Measurements from ENCODE around the gene SCLY.
"Not testable (repeated sequence)": the region's sequence is repeated elsewhere in the genome, so short reads cannot be mapped to it uniquely, and the experiment has no call there.

Gene SCLY

DNA sequence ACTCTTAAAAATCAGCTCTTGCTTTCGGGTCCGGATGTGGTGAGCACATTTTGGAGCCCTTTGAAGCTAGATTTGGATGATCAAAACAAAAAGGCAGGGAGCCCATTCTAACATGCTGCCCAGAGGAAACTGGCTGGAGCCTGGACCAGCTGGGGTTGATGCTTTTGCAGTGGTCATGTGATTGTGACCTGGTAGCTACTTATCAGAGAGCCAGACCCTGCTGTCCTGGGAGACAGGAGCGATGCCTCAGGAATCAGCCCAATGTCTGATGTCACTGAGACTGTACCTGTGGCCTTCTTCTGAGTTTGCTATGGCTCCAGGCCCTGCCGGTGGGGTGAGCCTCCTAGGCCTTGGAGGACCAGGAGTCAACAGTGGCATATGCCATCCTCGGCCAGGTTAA is 18.7 kb upstream of the SCLY start:
- no peak for DNase-seq

DNA sequence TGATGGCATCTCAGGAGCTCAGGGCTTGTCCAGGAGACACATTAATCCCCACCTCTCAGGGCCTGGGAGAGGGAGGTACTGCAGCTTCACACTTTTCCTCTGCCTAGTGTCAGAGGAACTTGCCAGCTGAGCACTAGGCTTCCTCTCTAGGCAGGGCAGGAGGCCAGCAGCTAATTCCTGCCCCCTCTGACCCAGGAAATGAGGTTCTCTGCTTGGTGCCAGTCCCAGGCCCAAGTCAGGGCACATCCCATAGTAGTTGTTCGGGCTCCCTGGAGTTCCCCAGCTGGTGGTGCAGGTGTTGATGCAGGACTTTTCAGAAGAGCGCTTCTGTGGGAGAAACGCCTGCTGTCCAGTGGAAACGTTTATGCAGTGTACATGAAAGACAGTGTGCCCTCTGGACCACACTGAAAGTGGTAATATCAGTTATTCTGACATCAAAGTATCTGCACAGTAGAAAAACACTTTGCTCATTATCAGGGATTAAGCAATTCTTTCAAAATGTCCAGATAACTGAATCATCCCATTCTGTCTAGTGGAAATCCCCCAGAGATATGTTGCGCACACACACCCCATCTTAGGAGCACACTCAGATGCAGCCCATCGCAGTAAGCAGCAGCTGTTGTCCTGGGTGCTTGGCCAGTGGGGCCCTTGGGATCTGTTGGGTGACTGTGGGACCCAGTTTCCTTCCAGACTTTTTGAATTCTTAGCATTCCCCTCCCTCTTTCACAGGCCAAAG is 17.8 kb upstream of the SCLY start:
- no peak for DNase-seq

DNA sequence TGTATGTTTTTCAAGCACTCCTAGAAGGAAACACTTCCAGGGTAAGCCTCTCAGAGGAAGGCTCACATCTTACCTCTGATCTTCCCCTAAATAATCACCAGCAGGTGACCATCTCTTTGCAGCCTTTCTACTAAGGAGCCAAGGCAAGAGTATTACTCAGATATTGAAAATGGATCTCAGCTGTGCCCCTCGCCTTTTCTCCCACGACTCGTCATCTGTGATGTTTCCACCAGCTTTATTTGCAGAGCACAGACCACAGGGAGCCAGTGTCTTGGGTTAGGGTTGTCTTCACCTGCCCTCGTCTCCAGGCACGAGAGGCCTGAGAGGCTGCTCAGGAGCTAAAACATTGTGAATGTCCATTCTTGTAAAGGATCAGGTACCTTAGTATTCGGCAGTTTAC is 16.9 kb upstream of the SCLY start:
- DNase-seq = no peak

DNA sequence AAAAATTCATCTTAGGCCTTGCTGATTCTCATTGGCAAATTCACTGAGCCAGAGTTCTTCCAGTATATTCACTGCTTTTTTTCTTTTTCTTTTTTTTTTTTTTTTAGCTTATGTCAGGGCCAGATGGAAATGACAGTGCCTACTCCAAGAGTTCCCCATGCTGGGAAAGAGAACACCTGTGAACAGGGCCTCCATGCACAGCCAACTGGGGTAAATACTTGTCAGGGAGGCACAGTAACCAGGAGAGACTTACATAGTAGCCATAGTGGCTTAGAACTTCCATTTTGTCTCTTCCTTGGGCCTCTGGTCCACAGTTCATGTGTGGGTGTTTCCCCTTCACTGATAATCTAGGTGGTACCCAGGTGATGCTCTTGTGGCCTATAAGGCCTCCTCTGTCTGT is 15.2 kb upstream of the SCLY start:
- no peak for DNase-seq

DNA sequence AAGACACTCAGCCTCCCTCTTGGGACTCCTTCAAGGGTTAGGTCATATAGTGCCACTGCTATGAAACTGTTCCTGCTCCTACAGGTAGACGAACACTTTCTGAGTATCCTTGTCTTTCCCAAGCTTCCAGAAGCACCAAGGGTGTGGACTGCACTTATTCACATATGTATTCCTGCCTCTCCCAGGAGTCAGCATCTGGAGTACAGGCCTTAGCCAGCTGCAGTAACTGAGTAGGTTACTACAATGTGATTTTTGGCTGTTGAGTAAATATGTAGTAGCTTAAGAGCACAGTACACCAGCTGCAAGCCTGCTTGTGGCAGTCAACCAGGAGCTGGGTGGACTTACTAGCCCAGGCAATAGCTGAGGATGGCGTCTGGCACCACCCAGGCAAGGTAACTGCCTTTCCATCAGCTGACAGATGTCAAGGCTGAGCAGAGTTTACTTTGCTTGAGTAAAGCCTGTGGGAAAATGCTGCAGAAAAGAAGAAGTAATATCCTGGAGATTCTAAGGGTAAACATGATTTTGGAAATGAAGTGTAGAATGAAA is 14.0 kb upstream of the SCLY start:
- DNase-seq = no peak

DNA sequence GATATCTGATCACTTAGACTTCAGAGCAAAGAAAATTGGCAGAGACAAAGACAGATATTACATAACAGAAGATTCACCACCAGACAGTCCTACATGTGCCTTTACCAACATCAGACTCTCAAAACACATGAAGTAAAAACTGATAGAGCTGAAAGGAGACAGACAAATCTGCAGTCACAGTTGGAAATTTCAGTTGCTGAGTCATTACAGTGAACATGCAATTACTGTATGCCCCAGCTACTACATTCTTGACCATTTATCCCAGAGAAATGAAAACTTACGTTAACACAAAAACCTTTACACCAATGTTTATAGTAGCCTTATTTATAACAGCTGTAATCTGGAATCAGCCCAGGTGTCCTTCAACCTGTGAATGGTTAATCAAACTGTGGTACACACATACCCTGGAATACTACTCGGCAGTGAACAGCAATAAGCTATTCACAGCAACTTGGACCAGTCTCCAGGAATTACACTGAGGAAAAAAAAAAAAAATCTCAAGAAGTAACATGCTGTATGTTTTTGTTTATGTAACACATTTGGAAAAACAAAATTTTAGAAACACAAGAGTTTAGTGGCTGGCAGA is 7.5 kb upstream of the SCLY start:
- peak; percentile 14 for DNase-seq

DNA sequence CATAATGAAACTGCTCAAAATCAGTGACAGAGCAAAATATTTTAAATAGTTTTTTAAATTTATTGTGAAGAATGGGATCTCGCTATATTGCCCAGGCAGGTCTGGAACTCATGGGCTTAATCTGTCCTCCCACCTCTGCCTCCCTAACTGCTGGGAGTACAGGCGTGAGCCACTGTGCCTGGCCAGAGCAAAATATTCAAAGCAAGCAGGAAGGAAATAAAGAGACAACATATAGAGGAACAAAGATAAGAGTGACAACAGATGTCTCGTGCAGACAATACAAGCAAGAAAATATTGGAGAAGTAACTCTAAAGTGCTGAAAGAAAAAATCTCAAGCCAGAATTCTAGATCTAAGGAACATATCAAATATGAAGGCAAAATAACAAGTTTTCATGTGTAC is 5.0 kb upstream of the SCLY start:
- DNase-seq = no peak

DNA sequence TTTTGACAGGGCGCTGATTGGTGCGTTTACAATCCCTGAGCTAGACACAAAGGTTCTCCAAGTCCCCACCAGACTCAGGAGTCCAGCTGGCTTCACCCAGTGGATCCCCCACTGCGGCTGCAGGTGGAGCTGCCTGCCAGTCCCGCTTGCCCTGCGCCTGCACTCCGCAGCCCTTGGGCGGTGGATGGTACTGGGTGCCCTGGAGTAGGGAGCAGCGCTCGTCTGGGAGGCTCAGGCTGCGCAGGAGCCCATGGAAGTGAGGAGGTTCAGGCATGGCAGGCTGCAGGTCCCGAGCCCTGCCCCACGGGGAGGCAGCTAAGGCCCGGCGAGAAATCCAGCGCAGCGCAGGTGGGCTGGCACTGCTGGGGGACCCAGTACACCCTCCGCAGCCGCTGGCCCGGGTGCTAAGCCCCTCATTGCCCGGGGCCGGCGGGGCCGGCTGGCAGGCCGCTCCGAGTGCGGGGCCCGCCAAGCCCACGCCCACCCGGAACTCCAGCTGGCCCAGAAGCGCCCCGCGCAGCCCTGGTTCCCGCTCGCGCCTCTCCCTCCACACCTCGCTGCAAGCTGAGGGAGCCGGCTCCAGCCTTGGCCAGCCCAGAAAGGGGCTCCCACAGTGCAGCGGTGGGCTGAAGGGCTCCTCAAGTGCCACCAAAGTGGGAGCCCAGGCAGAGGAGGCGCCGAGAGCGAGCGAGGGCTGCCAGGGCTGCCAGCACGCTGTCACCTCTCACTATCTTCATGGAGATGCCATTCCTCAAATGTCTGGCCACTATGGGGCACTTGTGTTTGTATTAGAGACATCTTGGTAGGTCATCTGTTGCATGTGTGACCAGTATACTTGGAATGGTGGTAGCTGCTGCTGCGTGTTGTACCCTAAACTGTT is 2.9 kb upstream of the SCLY start:
- DNase-seq = not testable (repeated sequence)

DNA sequence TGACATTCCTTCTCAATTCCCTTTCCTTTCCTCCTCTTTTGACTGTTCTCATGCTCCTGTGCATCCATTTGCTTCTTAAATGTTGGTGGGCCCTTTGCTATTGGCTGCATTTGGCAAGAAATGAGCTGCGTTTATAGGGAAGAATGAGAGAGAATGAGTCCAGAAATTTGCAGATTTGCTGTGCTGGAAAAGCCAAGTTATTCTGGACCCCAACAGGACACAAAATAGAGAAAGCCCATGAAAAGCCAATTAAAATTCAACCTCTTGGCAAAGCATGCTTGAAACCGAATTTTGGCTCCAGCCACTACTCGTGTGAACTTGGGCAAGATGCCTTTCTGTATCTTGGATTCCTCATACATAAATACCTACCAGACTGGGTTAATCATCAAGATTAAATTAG is 1.3 kb upstream of the SCLY start:
- no peak for DNase-seq

DNA sequence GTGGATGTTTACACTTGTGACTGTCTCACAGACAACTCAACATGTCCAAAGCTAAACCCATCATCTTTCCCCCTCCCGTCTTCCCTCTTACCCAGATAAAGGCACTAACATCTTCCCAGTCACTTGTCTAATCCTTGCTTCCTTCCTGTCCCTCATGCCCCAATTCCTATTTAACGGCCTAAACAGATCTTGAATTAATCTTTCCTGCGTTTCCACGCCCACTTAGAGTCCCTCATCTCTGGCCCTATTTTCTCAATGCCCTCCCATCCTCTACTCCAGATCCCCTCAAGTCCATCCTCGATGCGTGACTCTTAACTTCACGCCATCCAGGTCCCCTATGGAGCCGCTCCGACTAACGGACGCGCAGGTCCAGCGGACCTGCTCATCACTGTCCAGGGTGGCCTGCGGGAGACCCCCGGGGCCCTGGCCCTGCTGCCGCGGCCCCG is 682 bp upstream of the SCLY start:
- peak; percentile 28 for DNase-seq

DNA sequence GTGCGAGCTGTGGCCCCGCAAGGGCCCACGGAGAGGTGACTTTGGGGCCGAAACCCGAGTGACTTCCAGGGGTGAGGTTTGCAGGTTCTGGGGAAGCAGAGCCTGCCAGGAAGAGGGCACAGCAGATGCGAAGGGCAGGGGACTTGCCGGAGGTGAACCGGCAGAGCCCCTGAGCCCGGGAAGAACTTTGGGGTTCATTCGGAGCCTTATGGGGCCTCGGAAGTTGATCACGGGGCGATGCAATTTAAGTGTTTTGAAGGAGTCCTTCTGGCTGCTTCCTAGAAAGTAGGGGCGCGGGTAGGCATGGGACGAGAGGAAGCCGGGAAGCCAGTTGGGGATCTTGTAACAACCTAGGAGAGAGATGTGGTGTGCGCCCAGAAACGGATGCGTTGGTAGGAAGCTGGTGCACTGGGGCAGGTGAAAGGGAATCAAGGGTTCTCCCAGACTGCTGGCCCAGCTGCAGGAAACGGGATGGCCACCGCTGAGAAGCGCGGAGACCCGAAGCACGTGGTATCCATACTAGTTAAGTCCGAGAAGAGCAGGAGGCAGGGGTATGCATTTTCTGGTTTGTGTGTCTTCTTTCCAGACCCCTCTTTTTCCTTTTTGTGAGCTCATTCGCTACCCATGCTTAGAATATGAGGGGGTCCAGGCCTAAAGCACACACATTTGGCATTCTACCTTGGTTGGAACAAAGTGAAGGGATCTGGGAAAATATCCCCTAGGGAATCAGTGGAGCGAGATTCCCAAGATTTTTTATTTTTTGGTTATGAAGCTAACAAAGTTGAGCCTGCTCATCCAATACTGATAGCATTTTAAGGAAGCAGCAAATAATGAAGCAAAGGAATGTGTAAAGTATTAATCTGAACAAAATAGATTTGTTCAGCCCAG is 758 bp downstream of the SCLY start:
- DNase-seq = peak; percentile 21

DNA sequence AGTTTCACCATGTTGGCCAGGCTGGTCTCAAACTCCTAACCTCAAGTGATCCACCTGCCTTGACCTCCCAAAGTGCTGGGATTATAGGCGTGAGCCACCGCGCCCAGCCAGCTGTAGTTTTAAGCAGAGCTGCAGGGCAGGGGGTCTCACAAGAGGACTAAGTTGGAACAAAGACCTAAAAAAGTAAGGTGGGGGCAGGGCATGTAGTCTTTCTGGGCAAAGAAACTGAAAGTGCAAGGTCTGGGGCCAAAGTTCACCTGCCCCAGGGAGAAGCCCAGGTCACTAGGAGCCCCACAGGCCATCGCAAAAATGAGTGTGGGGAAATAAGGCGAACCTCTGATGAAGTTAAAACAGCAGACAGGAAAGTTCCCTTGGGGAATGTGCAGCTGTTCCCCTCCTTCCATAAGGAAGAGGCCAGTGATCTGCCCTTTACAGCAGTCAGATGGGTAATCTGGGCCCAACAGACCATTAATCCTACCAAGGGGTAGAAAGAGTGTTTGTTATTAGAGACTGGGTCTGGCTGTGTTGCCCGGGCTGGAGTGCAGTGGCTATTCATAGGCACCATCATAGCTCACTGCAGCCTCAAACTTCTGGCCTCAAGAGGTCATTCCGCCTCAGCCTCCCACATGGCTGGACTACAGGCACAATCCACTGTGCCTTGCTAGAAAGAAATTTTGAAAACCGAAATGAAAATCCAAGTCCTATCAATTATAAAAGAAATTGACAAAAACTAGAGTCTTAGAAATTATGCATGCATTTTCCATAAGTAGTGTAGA is 2.8 kb downstream of the SCLY start:
- no peak for DNase-seq

DNA sequence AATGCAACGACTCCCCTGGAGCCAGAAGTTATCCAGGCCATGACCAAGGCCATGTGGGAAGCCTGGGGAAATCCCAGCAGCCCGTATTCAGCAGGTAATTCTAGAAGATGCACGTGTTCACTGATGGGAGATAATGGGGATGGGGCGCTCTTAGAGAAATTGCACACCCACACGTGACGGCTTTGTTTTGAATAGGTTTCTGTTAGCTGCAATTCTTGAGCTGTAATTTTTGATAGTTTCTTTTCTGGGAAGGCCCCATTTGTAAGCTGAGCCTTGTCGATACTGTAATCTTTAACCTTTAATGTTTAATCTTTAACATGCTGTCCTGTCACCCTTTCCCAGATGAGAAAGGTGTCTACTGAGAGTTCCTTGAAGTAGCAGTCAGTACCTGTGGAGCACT is 3.6 kb downstream of the SCLY start:
- DNase-seq = no peak

DNA sequence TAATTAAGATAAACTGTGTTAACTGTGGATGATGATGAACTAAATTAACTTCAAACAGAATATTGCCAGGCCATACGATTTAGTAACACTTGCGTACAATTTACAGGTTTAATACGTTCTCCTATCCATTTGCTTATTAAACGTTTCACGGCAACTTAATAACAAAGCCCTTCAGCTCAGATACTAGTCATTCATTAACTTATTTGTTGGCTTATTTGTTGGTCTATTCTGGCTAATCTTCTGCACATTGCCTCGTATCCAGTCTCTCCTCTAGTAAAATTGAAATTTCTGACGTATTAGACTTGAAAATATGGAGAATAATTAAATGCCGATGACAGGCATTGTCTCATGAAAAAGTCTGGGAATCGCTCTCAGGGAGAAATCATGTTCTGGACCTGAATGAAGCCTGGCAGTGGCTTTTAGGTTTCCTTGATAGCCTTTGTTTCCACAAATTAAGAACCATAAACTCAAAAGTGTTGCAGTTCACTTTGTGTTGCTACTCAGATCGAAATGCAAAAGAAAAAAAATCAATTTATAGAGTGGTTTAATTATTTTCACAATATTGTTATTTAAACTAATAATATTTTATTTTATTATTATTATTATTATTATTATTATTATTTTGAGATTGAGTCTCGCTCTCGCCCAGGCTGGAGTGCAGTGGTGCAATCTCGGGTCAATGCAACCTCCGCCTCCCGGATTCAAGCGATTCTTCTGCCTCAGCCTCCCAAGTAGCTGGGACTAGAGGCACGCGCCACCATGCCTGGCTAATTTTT is 4.5 kb downstream of the SCLY start:
- no peak for DNase-seq

DNA sequence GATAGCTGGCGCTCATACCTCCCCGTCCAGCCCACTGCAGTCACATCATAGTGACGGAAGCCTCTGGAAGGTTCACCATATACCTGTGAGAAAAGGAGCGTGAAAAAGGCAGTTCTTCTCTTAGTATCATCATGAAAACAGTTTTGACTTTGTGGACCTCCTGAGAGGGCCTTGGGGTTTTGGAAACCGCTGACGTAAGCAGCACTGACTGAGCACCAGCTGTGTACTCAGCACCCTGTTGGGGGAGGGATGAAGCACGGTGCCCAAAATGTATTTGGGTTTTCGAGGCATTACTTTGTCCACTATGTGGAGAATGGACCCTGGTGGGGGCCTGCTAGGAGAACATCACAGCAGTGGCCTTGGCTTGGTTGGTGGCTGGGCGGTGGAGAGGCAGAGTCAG is 5.4 kb downstream of the SCLY start:
- DNase-seq = no peak

DNA sequence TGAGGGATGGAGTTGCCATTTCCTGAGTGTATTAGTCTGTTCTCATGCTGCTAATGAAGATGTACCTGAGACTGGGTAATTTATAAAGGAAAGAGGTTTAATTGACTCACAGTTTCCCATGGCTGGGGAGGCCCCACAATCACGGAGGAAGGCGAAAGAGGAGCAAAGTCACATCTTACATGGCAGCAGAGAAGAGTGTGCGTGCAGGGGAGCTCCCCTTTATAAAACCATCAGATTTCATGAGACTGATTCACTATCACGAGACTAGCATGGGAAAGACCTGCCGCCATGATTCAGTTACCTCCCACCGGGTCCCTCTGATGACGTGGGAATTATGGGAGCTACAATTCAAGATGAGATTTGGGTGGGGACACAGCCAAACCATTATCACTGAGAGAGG is 5.9 kb downstream of the SCLY start:
- DNase-seq = not testable (repeated sequence)

DNA sequence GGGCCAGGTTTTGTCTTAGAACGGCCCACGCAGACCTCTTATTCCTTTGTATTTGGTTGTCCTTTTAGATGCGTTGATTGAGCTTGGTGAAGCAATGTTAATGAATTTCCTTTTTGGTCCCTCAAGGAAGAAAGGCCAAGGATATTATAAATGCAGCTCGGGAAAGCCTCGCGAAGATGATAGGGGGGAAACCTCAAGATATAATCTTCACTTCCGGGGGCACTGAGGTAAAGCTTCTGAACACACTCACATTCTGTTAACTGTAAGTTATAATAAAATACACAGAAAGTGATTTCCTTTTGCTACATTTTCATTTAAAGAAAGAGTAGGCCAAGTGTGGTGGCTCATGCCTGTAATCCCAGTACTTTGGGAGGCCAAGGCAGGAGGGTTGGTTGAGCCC is 7.1 kb downstream of the SCLY start:
- DNase-seq = no peak

DNA sequence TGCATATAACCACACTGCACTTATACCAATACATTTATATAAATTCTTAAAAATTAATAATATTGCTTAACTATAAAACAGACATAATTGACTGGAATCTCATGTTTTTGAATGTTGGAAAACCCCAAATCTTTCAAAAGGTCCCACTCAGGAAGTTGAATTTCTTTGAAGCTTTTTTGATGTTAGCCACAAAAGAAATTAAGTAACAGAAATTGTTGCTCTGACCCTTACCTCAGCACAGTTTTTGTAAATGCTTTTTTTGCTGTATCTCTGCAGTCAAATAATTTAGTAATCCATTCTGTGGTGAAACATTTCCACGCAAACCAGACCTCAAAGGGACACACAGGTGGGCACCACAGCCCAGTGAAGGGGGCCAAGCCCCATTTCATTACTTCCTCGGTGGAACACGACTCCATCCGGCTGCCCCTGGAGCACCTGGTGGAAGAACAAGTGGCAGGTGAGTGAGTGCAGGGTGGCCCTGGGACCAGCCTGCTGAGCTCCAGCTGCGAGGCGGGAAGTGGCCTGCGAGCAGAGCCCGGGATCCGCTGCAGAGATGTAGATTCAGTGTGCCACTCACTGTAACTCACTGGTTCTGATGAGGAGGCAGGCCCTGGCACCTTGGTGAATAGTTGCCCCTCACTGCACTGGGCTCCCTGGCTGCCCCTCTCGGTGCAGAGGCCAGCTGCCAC is 8.4 kb downstream of the SCLY start:
- DNase-seq = no peak

DNA sequence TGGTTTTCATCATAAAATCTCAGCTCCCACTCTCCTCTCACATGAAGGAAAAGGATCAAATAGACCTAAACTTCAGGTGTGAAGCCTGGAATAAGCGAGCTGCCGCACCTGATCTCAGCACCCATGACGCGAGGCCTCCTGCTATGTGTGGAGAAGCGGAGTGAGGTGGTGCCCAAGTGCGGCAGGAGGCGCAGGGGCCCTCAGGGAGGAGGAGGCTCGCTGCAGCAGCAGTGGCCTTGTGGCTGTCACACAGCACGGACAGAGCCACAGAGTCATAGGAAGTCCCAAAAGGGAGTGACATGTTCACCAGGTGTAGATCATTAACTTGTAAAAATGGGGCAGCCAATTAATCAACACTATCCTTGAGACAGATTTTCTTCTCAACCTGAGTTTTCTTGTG is 9.1 kb downstream of the SCLY start:
- DNase-seq = no peak

DNA sequence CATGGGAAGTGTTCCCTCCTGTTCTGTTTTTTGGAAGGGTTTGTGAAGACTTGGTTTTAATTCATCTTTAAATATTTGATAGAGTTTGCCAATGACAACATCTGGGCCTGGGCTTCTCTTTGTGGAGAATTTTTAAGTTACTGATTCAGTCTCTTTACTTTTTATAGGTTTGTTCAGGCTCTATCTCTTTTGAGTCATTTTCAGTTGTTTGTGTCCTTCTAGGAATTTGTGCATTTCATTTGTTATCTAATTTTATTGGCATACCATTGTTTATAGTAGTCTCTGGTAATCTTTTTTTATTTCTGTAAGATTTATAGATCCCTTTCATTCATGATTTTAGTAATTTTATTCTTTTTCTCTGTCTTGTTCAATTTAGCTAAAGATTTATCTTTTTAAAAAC is 14.6 kb downstream of the SCLY start:
- no peak for DNase-seq
